Ovary (tissue), 9 donors: ENCODE results near the gene RPS6KB2. TPM values are rescaled to one million over a fixed set of nuclear protein-coding genes. Genes with fewer than 3 reads are reported as not detected.
A peak's percentile ranks its signal among the peaks of the same experiment; 100 is the strongest.

Experiments
- DNase-seq, 5 donors: peaks; one replicate each; pipeline ENCODE4 v3.0.0-alpha.2; 2019 to 2020
- H3K27ac ChIP-seq, 2 donors: fragments of 200-600 bp; one replicate each; pipeline versions ENCODE4 v1.5.1 to v1.8.0; 2019 to 2022
- H3K27me3 ChIP-seq: fragments of 200-600 bp; one replicate; pipeline ENCODE4 v1.8.0; 2022
- H3K36me3 ChIP-seq: fragments of 200-600 bp; sonication (generic); one replicate; pipeline ENCODE4 v1.5.1; 2019
- H3K4me1 ChIP-seq: one replicate; pipeline ENCODE4 v1.8.1; 2013; ENCODE audit warnings: mild to moderate bottlenecking, moderate library complexity; ENCODE audit not compliant: insufficient read depth
- H3K4me3 ChIP-seq: fragments of 200-600 bp; sonication (generic); one replicate; pipeline ENCODE4 v1.5.1; 2017
- H3K9me3 ChIP-seq, 2 donors: fragments of 200-600 bp in 1 of 2; sonication (generic) in 1 of 2; one replicate each; pipeline versions ENCODE4 v1.5.1 to v1.8.1; 2013 to 2019; ENCODE audit warnings: mild to moderate bottlenecking in 1 of 2, moderate library complexity in 1 of 2
- EP300 ChIP-seq: sonication (generic); formaldehyde crosslinking; IDR thresholded peaks from one replicate; pipeline ENCODE4 v1.6.1; 2017; ENCODE audit warnings: antibody characterized with exemption
- POLR2A ChIP-seq: fragments of 450-650 bp; IDR thresholded peaks from one replicate; pipeline ENCODE4 v1.6.1; 2017; ENCODE audit warnings: antibody characterized with exemption, mild to moderate bottlenecking, moderate library complexity
- WGBS, 3 donors: extraction: QIAGEN DNeasy Blood & Tissue Kit in 1 of 3; methylation state at CpG; one replicate each; pipeline versions ENCODE4 v1.1.5 to v1.1.7; 2013 to 2017; 5-methylcytosine and 5-hydroxymethylcytosine counted together
- intact Hi-C, 4 donors: fragments of 100-400 bp; cut with DNase I; formaldehyde crosslinking; loops; one replicate each; pipeline versions ENCODE4 v1.11.0 to v1.15.1; 2022 to 2023
- polyA plus RNA-seq, 2 donors: library from polyadenylated mRNA; stranded (reverse); fragments of 200-250 nt in 1 of 2; fragments of 350-450 nt in 1 of 2; fragmentation: Illumina TruSeq in 1 of 2; extraction: RNeasy Lipid Tissue Mini Kit (QIAGEN cat#74804) in 1 of 2; gene quantifications; one replicate each; pipeline ENCODE4 v1.2.3, GENCODE V29; 2013 to 2014
- total RNA-seq, 7 donors: library from RNA; depleted of rRNA in 2 of 7; stranded (reverse); fragments of >200 nt in 2 of 7; fragmentation: NEBNext Ultra II Directional in 3 of 7; extraction: Animal tissue kit (Norgen Biotek cat#: 25700) in 3 of 7; gene quantifications; one replicate each; pipeline versions ENCODE4 v1.1.0 to v1.2.4, GENCODE V29; 2016 to 2023
- TF ChIP-seq, protein P1 (sequence below), 3 donors: fragments of 450-650 bp in 2 of 3; fragments of 200-600 bp in 1 of 3; IDR thresholded peaks; one replicate each; pipeline versions ENCODE4 v1.5.1 to v1.8.0; 2016 to 2022; ENCODE audit warnings: antibody characterized with exemption in 3 of 3, mild to moderate bottlenecking in 1 of 3
- donor health status: DM: no; HTN: no; CAD: no; lungs with moderate emphysema.
- donor health status: DM: no; HTN: no; CAD: no.
- donor health status: Bipolar disorder and iron deficiency.
- donor health status: DM: yes; HTN: yes; CAD: no.
- donor health status: DM: no; HTN: no; CAD: no.
- donor health status: DM: yes; HTN: yes; CAD: no.

The RPS6KB2 gene
- total and polyA plus RNA-seq, 9 donors, result 10.4 to 38.6 (median 33.1) TPM

DNA sequence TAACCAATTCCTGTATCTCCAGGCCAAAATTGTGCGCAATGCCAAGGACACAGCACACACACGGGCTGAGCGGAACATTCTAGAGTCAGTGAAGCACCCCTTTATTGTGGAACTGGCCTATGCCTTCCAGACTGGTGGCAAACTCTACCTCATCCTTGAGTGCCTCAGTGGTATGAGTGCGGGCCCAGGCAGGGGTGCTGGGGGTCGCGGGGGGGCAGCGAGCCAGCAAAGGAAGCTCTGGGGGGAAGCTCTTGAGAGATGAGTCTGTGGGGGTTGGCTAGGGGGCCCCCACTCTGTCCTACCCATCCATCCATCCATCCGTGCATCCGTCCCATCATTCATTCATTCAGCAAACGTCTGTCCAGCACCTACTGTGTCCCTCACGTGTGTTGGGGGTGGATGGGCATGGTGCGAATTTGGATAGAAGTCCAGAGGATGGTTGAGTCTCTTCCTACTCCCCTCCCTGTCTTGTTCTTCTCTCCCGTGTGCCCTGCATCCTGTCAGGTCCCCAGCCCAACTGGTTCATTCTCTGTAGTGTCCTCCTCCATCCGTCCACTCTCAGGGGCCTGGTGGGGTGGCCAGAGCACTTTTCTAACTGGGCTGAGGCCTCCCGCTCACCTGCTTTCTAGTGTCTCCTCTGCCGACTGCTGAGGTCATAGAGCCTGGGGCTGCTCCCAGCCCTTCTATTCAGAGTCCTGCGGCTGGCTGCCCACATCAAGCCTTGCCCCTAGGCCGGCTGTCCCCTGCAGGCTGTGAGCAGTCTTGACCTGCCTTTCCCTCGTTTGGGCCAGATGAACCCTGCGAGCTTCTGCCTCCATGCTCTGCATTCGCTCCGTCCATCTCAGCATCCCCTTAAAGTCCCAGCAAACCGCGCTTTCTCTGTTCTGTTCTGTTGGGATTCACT, 3.3 kb downstream of the RPS6KB2 start:
- TF ChIP-seq EP300 (no peak), POLR2A (no peak)
- TF ChIP-seq, protein P1, sequence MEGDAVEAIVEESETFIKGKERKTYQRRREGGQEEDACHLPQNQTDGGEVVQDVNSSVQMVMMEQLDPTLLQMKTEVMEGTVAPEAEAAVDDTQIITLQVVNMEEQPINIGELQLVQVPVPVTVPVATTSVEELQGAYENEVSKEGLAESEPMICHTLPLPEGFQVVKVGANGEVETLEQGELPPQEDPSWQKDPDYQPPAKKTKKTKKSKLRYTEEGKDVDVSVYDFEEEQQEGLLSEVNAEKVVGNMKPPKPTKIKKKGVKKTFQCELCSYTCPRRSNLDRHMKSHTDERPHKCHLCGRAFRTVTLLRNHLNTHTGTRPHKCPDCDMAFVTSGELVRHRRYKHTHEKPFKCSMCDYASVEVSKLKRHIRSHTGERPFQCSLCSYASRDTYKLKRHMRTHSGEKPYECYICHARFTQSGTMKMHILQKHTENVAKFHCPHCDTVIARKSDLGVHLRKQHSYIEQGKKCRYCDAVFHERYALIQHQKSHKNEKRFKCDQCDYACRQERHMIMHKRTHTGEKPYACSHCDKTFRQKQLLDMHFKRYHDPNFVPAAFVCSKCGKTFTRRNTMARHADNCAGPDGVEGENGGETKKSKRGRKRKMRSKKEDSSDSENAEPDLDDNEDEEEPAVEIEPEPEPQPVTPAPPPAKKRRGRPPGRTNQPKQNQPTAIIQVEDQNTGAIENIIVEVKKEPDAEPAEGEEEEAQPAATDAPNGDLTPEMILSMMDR (IDR thresholded peaks at IDR 0.05), result no peak
- no peaks in the 10 kb centered on the region for H3K27me3 ChIP-seq
- H3K9me3 ChIP-seq, result no peaks in the 10 kb centered on the region
- H3K27ac ChIP-seq, result no peak overlapping the region
- peaks cover 5% of the 10 kb centered on the region for H3K4me1 ChIP-seq
- H3K4me3 ChIP-seq, result no peak overlapping the region
- intact Hi-C loops, result loop anchor here in 1 of 4 donors (5.0 kb wide), 1 partner anchor 1294 kb away; no protein-coding TSS in a partner anchor
- no peaks in the 10 kb centered on the region for H3K36me3 ChIP-seq
- peak in 1 of 5 donors; percentile 34 for DNase-seq
- whole genome bisulfite sequencing, 3 donors, result 87 to 92% (median 90%) methylated on average over 22 to 24 of the region's 24 CpGs

DNA sequence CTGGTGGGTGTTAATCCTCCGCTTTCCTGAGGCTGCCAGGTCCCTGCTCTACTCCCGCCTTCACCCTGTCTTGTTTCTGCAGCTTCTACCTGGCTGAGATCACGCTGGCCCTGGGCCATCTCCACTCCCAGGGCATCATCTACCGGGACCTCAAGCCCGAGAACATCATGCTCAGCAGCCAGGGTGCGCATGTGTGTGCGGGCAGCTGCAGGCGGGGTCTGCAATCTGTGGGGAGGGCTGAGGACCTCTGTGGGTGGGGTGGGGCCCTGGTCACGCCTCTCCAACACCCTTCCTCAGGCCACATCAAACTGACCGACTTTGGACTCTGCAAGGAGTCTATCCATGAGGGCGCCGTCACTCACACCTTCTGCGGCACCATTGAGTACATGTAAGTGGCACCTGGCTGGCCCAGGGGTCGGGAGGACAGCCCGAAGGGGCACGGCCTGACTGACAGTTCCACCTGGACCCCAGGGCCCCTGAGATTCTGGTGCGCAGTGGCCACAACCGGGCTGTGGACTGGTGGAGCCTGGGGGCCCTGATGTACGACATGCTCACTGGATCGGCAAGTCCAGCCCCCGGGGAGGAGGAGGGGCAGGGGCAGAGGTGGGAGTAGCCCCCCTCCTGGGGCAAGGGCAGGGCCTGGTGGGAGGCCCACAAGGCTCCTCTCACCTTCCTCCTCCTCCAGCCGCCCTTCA, 4.5 kb downstream of the RPS6KB2 start:
- Histone ChIP-seq H3K4me1 (peaks cover 2% of the 10 kb centered on the region), H3K36me3 (no peaks in the 10 kb centered on the region), H3K27ac (no peak overlapping the region), H3K27me3 (no peaks in the 10 kb centered on the region), H3K9me3 (no peaks in the 10 kb centered on the region), H3K4me3 (no peak overlapping the region)
- intact Hi-C loops, result loop anchor here in 1 of 4 donors (5.0 kb wide), 1 partner anchor 1296 kb away; no protein-coding TSS in a partner anchor
- DNase-seq, result no peak
- no peak for TF ChIP-seq EP300
- TF ChIP-seq, protein P1 (IDR thresholded peaks at IDR 0.05), result no peak
- TF ChIP-seq POLR2A, result no peak
- WGBS, 3 donors, result 84 to 86% (median 86%) methylated on average over 22 of the region's 22 CpGs

DNA sequence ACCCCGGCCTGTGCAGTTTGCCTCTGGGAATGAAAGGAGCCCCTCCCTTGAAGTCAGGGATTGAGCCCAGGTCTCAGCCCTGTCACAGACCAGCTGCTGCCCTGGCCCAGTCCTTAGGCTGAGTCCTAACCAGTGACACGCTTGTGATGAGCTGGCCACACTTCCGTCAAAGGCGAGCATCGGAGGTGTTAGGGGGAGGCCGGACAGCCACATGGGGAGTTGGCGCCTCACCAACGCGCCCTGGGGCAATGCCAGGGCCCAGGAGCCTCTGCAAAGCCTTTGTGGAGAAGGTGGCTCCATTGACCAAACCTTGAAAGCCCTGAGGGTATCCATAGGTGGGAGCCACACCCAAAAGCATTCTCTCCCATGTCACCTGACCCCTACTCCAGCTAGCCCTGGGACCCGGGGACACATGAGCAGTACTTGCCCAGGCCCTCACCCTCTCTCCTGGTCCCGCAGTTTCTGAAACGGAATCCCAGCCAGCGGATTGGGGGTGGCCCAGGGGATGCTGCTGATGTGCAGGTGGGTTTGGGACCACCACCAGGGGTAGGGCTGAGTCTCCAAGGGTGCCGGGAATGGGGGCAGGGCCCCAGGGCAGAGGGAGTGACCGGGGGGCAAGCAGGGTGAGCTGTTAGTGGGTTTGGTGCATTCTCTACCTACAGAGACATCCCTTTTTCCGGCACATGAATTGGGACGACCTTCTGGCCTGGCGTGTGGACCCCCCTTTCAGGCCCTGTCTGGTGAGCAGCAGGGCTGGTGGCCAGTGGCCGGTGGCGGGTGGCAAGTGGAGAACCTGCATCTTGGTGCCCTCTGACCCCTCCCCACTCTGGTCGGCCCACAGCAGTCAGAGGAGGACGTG, 5.5 kb downstream of the RPS6KB2 start:
- 81 to 86% (median 84%) methylated on average over 22 of the region's 22 CpGs for WGBS, 3 donors
- Histone ChIP-seq H3K9me3 (no peaks in the 10 kb centered on the region), H3K36me3 (no peaks in the 10 kb centered on the region), H3K27me3 (no peaks in the 10 kb centered on the region), H3K27ac (no peak overlapping the region), H3K4me3 (no peak overlapping the region), H3K4me1 (peaks cover 2% of the 10 kb centered on the region)
- intact Hi-C loops, result loop anchor here in 1 of 4 donors (5.0 kb wide), 1 partner anchor 1296 kb away; no protein-coding TSS in a partner anchor
- no peak for DNase-seq
- TF ChIP-seq, protein P1 (IDR thresholded peaks at IDR 0.05), result no peak
- TF ChIP-seq EP300 (no peak), POLR2A (no peak)
